ENCODE data around the gene PPP1R12B. TPM values are rescaled to one million over a fixed set of nuclear protein-coding genes. Genes with fewer than 3 reads are reported as not detected.
"Not testable (repeated sequence)": the region's sequence is repeated elsewhere in the genome, so short reads cannot be mapped to it uniquely, and the experiment has no call there.

PPP1R12B gene
- total and polyA plus RNA-seq, 5 experiments from 2014 or later: 4.6 to 29.8 (median 7.7) TPM

GRCh38 chr1:202438393-202439174 is 90.1 kb downstream of the PPP1R12B start:
- Mint-ChIP-seq H3K27ac (no peak overlapping the region), H3K36me3 (peaks cover 0 to 88% (median 38%) of the 10 kb centered on the region in 3 donors)
- peak in 1 of 10 donors; percentile 54 for DNase-seq

DNA sequence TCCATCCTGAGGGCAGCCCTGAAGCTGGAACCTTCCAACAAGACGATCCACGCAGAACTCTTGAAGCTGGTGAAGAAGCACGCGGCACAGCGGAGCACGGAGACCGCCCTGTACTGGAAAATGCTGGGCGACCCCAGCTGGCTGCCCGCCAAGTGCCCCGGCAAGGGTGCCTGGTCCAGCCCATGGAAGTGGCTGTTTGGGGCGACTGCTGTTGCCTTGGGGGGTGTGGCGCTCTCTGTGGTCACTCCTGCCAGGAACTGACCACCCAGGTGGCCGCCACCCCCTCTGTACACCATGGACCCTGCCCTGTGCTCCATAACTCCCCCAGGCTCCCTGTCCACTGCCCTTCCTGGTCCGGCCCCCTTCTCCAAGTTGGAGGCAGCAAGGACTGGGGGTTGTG is 90.8 kb downstream of the PPP1R12B start:
- Mint-ChIP-seq H3K9me3 (no peaks in the 10 kb centered on the region), H3K36me3 (peaks cover 0 to 88% (median 39%) of the 10 kb centered on the region in 3 donors), H3K27ac (peak overlapping the region in 1 of 10 donors; percentile 59), H3K27me3 (no peaks in the 10 kb centered on the region), H3K4me3 (no peak overlapping the region), H3K4me1 (no peaks in the 10 kb centered on the region)
- DNase-seq (no peak), ATAC-seq (no peak)
- POLR2A ChIA-PET: no interaction called here

More at GRCh38 chr1:202438393-202439174, 90.1 kb downstream of the PPP1R12B start:
- no peaks in the 10 kb centered on the region for H3K4me1 Mint-ChIP-seq
- POLR2A ChIA-PET: no interaction called here
- no peaks in the 10 kb centered on the region for H3K9me3 Mint-ChIP-seq
- no peak overlapping the region for H3K4me3 Mint-ChIP-seq
- H3K27me3 Mint-ChIP-seq: no peaks in the 10 kb centered on the region
- ATAC-seq: no peak

DNA sequence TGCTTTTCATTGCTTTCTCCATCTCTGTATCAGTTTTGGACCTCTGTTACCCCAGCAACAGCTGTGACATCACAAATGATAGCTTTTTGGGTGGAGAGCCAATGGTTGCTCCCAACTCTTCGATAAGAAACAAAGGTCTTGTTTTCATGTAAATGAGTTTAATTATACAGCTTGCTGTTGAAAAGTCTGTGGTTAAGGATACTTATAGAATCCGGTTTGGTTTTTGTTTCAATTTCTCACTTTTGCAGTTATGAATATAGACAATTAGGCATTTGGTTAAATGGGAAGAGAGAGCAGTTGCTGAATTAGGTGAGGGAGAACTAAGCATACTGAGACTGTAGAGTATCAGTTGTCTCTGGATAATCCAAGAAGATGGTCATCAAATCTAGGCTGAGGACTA is 99.6 kb downstream of the PPP1R12B start:
- H3K4me3 Mint-ChIP-seq, H3K27ac Mint-ChIP-seq, DNase-seq, ATAC-seq, POLR2A ChIA-PET, H3K4me1 Mint-ChIP-seq, H3K9me3 Mint-ChIP-seq, H3K27me3 Mint-ChIP-seq: not testable (repeated sequence)
- H3K36me3 Mint-ChIP-seq: peaks cover 9 to 57% (median 47%) of the 10 kb centered on the region in 3 donors

DNA sequence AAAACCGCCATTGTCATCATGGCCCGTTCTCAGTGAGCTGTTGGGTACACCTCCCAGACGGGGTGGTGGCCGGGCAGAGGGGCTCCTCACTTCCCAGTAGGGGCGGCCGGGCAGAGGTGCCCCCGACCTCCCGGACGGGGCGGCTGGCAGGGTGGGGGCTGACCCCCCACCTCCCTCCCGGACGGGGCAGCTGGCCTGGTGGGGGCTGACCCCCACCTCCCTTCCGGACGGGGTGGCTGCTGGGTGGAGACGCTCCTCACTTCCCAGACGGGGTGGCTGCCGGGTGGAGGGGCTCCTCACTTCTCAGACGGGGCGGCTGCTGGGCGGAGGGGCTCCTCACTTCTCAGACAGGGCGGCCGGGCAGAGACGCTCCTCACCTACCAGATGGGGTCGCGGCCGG is 103.1 kb downstream of the PPP1R12B start:
- H3K27me3 Mint-ChIP-seq, H3K9me3 Mint-ChIP-seq, H3K4me1 Mint-ChIP-seq, H3K4me3 Mint-ChIP-seq, DNase-seq, POLR2A ChIA-PET, H3K27ac Mint-ChIP-seq, ATAC-seq: not testable (repeated sequence)
- peaks cover 9 to 65% (median 40%) of the 10 kb centered on the region in 3 donors for H3K36me3 Mint-ChIP-seq

DNA sequence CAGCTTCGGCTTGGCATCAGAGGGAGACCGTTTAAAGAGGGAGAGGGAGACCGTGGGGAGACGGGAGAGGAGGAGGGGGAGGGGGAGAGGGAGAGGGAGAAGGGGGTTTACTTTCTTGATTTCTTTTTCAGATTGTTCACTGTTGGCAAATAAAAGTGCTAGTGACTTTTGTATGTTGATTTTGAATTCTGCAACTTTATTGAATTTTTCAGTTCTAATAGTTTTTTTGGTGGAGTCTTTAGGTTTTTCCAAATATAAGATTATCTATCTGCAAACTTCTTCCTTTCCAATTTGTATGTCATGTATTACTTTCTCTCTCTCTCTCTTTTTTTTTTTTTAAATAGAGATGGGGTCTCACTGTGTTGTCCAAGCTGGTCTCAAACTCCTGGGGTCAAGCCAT is 104.0 kb downstream of the PPP1R12B start:
- no peaks in the 10 kb centered on the region for H3K27me3 Mint-ChIP-seq
- POLR2A ChIA-PET: no interaction called here
- no peak overlapping the region for H3K27ac Mint-ChIP-seq
- DNase-seq: no peak
- H3K4me1 Mint-ChIP-seq: no peaks in the 10 kb centered on the region
- H3K36me3 Mint-ChIP-seq: peaks cover 9 to 66% (median 36%) of the 10 kb centered on the region in 3 donors
- H3K9me3 Mint-ChIP-seq: no peaks in the 10 kb centered on the region
- ATAC-seq: no peak
- H3K4me3 Mint-ChIP-seq: no peak overlapping the region

- H3K27me3 Mint-ChIP-seq, DNase-seq, POLR2A ChIA-PET, H3K27ac Mint-ChIP-seq, H3K4me3 Mint-ChIP-seq, ATAC-seq, H3K4me1 Mint-ChIP-seq, H3K9me3 Mint-ChIP-seq: not testable (repeated sequence)
- H3K36me3 Mint-ChIP-seq: peaks cover 0 to 37% (median 14%) of the 10 kb centered on the region in 3 donors
These were observed 108.1 kb downstream of the PPP1R12B start for GRCh38 chr1:202456372-202457169.

DNA sequence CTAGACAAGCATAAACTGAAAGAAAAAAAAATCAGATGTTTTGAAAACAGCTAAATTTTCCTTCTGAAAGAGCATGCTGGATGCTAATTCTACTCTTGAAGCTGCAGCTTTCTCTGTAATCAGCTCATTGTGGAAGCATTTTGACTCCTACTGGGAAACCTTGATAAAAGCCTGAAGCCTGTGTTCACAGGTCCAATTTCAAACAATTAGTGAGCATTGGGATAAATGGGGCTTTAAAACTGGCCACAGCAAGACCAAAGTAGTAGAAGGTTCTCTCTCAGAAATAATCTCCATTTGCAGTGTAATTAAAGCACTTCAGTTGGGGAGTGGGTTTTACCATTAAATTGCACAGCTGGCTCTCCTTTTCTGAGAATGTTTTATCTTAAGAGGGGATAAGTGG is 110.2 kb downstream of the PPP1R12B start:
- POLR2A ChIA-PET, H3K4me1 Mint-ChIP-seq: not testable (repeated sequence)

DNA sequence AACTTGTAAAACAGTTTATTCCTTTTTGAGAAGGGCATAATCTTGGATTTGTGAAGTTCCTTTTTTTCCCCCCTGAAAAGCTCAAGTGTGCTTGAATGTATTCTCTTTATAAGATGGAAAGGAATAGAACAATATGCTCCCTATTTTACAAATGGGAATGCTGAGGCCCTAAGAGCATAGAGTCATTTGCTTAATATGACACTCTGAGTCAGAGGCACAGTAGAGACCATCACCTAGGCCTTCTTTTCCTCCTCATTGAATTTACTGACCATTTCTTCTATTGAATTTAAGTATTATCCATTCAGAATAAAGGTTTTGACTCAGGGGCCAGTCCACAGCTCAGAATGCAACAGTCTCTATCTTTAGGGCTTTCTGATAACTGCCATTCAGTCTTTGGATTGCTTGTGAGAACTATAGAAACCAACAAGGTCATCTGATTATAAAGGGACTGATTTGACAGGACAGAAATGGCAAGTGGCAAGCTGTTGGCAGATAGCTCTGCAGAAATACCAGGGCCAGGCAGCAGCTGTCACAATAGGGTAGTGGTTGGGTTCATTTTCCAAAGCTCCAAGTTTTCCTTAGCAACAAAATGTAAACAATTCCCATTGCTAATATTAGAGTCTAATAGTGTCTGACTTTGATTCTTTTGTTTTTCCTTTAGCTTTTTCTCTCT is 111.1 kb downstream of the PPP1R12B start:
- peaks cover 0 to 21% (median 4%) of the 10 kb centered on the region in 3 donors for H3K36me3 Mint-ChIP-seq
- ATAC-seq, POLR2A ChIA-PET, H3K27me3 Mint-ChIP-seq, H3K4me3 Mint-ChIP-seq, DNase-seq, H3K4me1 Mint-ChIP-seq, H3K9me3 Mint-ChIP-seq, H3K27ac Mint-ChIP-seq: not testable (repeated sequence)

More for the DNA sequence above, 110.2 kb downstream of the PPP1R12B start:
- H3K27ac Mint-ChIP-seq, ATAC-seq, DNase-seq, H3K9me3 Mint-ChIP-seq, H3K27me3 Mint-ChIP-seq, H3K4me3 Mint-ChIP-seq: not testable (repeated sequence)
- H3K36me3 Mint-ChIP-seq: peaks cover 0 to 26% (median 5%) of the 10 kb centered on the region in 3 donors

DNA sequence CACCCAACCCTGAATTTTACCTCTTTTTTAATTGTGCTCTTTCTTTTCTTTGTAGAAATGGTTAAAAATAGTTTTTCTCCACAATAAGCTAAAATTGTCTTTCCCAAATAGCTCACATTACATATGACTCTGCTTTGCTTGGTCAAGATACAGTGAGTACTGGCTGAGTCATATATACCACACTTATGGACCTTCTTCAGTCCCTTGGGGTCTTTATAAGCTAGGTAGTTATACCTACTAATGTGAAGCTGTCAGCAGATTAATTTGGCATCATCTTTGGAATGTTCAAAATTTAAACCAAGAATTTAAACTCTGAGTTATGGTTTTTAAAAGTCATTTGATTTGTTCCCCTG is 111.6 kb downstream of the PPP1R12B start:
- ATAC-seq, H3K4me1 Mint-ChIP-seq, H3K9me3 Mint-ChIP-seq, POLR2A ChIA-PET, DNase-seq, H3K4me3 Mint-ChIP-seq, H3K27me3 Mint-ChIP-seq: not testable (repeated sequence)
- H3K36me3 Mint-ChIP-seq: peaks cover 0 to 17% (median 0%) of the 10 kb centered on the region in 3 donors
- H3K27ac Mint-ChIP-seq: peak overlapping the region in 1 of 10 donors; percentile 7

- POLR2A ChIA-PET: no interaction called here
- ATAC-seq (no peak), DNase-seq (no peak)
- no peak overlapping the region for H3K4me3 Mint-ChIP-seq
- H3K9me3 Mint-ChIP-seq: no peaks in the 10 kb centered on the region
- H3K36me3 Mint-ChIP-seq: peaks cover 0 to 6% (median 0%) of the 10 kb centered on the region in 3 donors
- H3K27me3 Mint-ChIP-seq: no peaks in the 10 kb centered on the region
- H3K27ac Mint-ChIP-seq: peak overlapping the region in 1 of 10 donors; percentile 61
- H3K4me1 Mint-ChIP-seq: no peaks in the 10 kb centered on the region
These were observed 114.0 kb downstream of the PPP1R12B start for GRCh38 chr1:202462342-202463076.

GRCh38 chr1:202464153-202464742 is 115.7 kb downstream of the PPP1R12B start:
- H3K36me3 Mint-ChIP-seq, H3K27me3 Mint-ChIP-seq, POLR2A ChIA-PET, H3K9me3 Mint-ChIP-seq, H3K4me1 Mint-ChIP-seq, H3K4me3 Mint-ChIP-seq, H3K27ac Mint-ChIP-seq: not testable (repeated sequence)
- DNase-seq (peak in 3 of 10 donors; percentile 30 to 47 (median 30)), ATAC-seq (peak in 1 of 2 donors; percentile 44)

GRCh38 chr1:202465644-202466270 is 117.3 kb downstream of the PPP1R12B start:
- H3K9me3 Mint-ChIP-seq, H3K36me3 Mint-ChIP-seq, H3K27ac Mint-ChIP-seq, ATAC-seq, DNase-seq, POLR2A ChIA-PET, H3K4me3 Mint-ChIP-seq, H3K27me3 Mint-ChIP-seq, H3K4me1 Mint-ChIP-seq: not testable (repeated sequence)

Measured in naive thymus-derived CD8-positive, alpha-beta T cell (primary cell).